ENCODE measurements around the gene PPP3R1. TPM values are rescaled to one million over a fixed set of nuclear protein-coding genes. Genes with fewer than 3 reads are reported as not detected.

PPP3R1 gene
- total and polyA plus RNA-seq, 9 of the 15 experiments (the other 6 are each of a cell fraction or from before 2014, with no cell fraction given): 3.7 to 70.0 (median 24.8) TPM

- TF ChIP-seq ZNF589 (CRISPR knock-in tag; IDR thresholded peaks at IDR 0.05; ENCODE audit: low read depth) (no peak), SMARCA4 (IDR thresholded peaks at IDR 0.05) (peak; percentile 12; the same call in 1 of the 2 replicates), JUN (IDR thresholded peaks at IDR 0.05; ENCODE audit: borderline replicate concordance, low read depth, low read length) (peak; percentile 49; the same call in 1 of the 2 replicates), JUN (CRISPR knock-in tag; IDR thresholded peaks at IDR 0.05; ENCODE audit: borderline replicate concordance) (no peak), E2F4 (CRISPR knock-in tag; IDR thresholded peaks at IDR 0.05; ENCODE audit: low read depth) (no peak), IFI16 (CRISPR knock-in tag; IDR thresholded peaks at IDR 0.05) (no peak), HDAC8 (tag; IDR thresholded peaks at IDR 0.05) (no peak), E2F6 (IDR thresholded peaks at IDR 0.05; ENCODE audit: borderline replicate concordance in 1 of 2, extremely low read depth in 1 of 2, insufficient read depth in 1 of 2, insufficient read length in 1 of 2, low read depth in 1 of 2, low read length in 1 of 2, poor library complexity in 1 of 2, severe bottlenecking in 1 of 2) (peak; percentile 62 to 89), RNF219 (CRISPR knock-in tag; IDR thresholded peaks at IDR 0.05) (no peak), KDM5B (IDR thresholded peaks at IDR 0.05; ENCODE audit: insufficient replicate concordance, low read depth, low read length) (peak; percentile 89), HMG20A (CRISPR knock-in tag; conservative IDR thresholded peaks at IDR 0.05) (no peak), NUFIP1 (IDR thresholded peaks at IDR 0.05; ENCODE audit: partially characterized antibody) (no peak), SREBF1 (IDR thresholded peaks at IDR 0.05; ENCODE audit: borderline replicate concordance, low read depth, low read length) (no peak), ZKSCAN1 (IDR thresholded peaks at IDR 0.05; ENCODE audit: low read depth, low read length) (0 out of 2 replicates have a peak, but pooled peaks have one; percentile 52), RAD51 (IDR thresholded peaks at IDR 0.05; ENCODE audit: borderline replicate concordance, low read depth) (peak; percentile 81), RBFOX2 (IDR thresholded peaks at IDR 0.05; ENCODE audit: low read depth, low read length) (peak; percentile 89), ZNF76 (CRISPR knock-in tag; IDR thresholded peaks at IDR 0.05; ENCODE audit: borderline replicate concordance) (no peak), FUS (optimal IDR thresholded peaks at IDR 0.05; ENCODE audit: low read depth, low read length) (no peak), FOXA1 (IDR thresholded peaks at IDR 0.05; ENCODE audit: borderline replicate concordance) (no peak), ZNF263 (CRISPR knock-in tag; IDR thresholded peaks at IDR 0.05; ENCODE audit: borderline replicate concordance) (0 out of 2 replicates have a peak, but pooled peaks have one; percentile 6), KAT7 (CRISPR knock-in tag; IDR thresholded peaks at IDR 0.05; ENCODE audit: borderline replicate concordance) (peak; percentile 62; the same call in 1 of the 2 replicates), NR0B1 (IDR thresholded peaks at IDR 0.05; ENCODE audit: partially characterized antibody) (no peak)
These were observed at the start of gene PPP3R1 (continued) for GRCh38 chr2:68252400-68253218.

Measured in K562 (cell line).